Lung microvascular endothelial cell (primary cell): ENCODE measurements around the gene RCBTB1. TPM values are rescaled to one million over a fixed set of nuclear protein-coding genes. Genes with fewer than 3 reads are reported as not detected.
"Not testable (repeated sequence)": the region's sequence is repeated elsewhere in the genome, so short reads cannot be mapped to it uniquely, and the experiment has no call there.

ENCODE experiments used
- DNase-seq, 2 donors: peaks; one replicate each; pipeline versions ENCODE4 v3.0.0 to v3.0.0-alpha.2; 2010; ENCODE audit warnings: low read depth in 2 of 2
- total RNA-seq: library from RNA; depleted of rRNA; stranded (reverse); fragments of >200 nt; gene quantifications from 2 replicates; pipeline ENCODE4 v1.2.1, GENCODE V29; 2014

Gene RCBTB1
- total RNA-seq, 1 donor from 2014 or later, result 24.4 TPM

DNA sequence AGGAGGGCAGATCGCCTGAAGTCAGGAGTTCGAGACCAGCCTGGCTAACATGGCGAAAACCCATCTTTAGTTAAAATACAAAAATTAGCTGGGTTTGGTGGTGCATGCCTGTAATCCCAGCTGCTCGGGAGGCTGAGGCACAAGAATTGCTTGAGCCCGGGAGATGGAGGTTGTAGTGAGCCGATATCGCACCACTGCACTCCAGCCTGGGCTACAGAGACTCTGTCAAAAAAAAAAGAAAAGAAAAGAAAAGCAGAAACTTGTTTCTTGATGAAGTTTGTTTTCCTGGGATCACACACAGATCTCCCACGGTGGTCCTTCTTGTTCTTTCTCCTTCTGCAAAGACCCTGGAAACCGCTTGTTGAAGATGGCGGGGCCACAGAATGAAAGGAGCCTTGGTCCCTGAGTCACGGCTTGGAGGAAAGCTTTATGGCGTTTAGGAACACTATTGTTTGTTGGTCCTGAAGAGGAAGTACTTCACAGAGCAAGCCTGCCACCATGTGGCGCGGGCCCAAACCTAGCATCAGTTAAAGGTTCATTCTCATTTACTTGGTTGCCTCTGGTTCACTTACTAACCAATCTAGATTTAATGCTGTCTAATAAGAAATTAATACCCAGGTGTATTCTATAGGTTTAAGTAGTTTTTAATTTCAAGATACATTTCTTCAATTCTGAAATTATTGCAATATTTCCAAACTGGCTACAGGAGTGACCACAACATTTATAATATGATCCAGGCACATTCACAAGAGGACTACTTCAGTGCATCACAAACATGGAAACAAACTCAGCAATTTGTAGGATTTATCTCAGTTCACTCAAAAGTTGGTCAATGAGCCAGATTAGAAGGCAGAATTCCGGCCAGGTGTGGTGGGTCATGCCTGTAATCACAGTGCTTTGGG, 21.6 kb upstream of the RCBTB1 start:
- DNase-seq, result peak; percentile 90 to 91

- no peak for DNase-seq
These were observed 19.2 kb upstream of the RCBTB1 start for GRCh38 chr13:49604570-49604969.

GRCh38 chr13:49602615-49603014, 17.3 kb upstream of the RCBTB1 start:
- DNase-seq, result not testable (repeated sequence)

- no peak for DNase-seq
These were observed 16.6 kb upstream of the RCBTB1 start for GRCh38 chr13:49602005-49602404.

DNA sequence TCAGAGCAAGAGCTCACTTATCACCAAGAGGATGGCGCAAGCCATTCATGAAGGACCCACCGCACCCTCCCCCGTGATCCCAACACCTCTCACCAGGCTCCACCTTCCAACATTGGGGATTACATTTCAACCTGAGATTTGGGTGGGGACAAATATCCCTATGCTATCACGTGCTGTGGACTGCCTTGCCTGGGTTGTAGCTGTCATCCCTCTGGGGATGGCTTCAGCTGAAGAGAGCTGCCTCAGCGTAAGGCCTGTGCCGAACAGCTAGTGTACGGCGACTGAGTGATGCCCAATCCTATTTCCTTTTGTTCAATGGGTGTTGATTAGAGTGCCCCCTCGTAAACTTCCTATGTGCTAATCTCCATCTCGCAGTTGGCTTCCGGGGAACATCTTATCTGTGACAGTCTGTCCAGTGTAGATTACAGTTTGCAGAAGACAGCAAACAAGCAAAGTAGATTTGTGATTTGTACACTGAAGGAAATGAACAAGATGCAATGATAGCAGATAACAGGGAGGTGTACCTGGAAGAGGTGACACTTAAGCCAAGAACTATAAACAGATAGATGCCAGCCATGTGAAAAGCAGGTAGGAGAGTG, 11.8 kb upstream of the RCBTB1 start:
- no peak for DNase-seq

GRCh38 chr13:49596221-49596620, 10.9 kb upstream of the RCBTB1 start:
- DNase-seq, result no peak

DNA sequence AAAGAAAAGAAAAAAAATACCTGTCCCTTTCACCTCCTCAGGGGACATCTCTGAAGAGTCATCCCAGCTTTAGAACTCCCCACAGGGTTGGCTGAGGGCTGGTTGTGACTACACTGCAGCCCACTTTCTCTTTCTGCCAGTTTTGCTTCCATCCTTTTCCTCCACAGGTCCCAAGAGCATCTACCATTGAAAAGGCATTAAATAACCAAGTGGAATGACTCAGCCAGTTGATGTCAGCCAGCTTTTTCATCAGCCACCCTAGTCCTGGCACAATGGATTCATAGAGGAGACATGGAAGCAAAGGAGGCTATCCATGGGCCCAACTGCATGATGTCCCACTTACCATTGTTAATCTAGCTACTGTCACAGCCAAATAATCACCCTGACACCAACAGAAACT, 9.2 kb upstream of the RCBTB1 start:
- DNase-seq, result no peak

GRCh38 chr13:49593876-49594275, 8.5 kb upstream of the RCBTB1 start:
- not testable (repeated sequence) for DNase-seq

DNA sequence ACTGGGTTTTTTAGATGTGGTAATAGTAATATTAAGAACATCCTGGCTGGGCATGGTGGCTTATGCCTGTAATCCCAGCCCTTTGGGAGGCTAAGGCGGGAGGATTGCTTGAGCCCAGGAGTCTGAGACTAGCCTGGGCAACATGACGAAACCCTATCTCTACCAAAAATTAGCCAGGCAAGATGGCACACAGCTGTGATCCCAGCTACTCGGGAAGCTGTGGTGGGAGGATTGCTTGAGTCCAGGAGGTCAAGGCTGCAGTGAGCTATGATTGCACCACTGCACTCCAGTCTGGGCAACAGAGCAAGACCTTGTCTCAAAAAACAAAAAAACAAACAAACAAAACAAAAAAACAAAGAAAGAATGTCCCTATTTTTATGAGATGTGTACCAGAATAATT, 5.4 kb upstream of the RCBTB1 start:
- not testable (repeated sequence) for DNase-seq

- DNase-seq, result peak in 1 of 2 donors; percentile 50
These were observed 2.0 kb upstream of the RCBTB1 start for GRCh38 chr13:49587311-49587847.

GRCh38 chr13:49586717-49587116, 1.4 kb upstream of the RCBTB1 start:
- DNase-seq, result peak in 1 of 2 donors; percentile 62

- peak; percentile 25 to 31 for DNase-seq
These were observed 581 bp downstream of the RCBTB1 start for GRCh38 chr13:49584771-49585182.

GRCh38 chr13:49580980-49581680, 4.2 kb downstream of the RCBTB1 start:
- DNase-seq, result no peak

- DNase-seq, result no peak
These were observed 5.9 kb downstream of the RCBTB1 start for GRCh38 chr13:49579501-49579900.

DNA sequence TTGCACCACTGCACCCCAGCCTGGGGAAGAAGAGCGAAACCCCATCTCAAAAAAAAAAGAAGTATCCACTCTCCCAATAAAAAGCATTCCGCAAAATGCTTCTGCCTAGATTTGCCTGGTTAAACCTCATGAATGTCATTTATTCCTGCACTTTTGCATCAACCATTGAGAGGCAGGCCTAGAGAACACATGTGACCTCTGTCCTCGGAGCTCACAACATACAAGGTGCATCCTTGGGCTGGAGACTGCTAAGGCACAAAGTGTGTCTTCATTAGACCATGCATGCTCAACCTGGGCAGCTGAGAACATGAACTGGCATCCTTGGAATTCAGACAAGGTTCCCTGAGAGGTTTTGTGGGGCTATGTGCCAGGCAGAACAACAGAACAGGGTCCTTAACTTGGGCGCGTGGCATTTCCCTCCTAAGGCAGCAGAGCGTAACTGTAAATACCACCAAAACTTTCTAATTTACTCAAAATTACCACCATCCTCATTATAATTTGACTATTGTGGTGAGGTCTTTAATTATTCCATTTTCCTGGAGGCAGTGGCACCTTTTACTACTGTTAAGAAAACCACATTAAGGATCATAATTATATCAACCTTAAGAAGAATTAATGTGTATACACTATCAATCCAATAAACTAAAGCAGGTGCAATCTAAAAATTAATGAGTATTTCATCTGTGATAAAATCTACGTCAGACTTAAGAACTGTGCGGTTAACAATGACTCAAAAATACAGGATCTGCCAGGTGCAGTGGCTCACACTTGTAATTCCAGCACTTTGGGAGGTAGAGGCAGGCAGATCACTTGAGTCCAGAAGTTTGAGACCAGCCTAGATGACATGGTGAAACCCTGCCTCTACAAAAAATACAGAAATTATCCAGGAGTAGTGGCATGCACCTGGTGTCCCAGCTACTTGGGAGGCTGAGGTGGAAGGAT, 13.8 kb downstream of the RCBTB1 start:
- DNase-seq, result no peak

DNA sequence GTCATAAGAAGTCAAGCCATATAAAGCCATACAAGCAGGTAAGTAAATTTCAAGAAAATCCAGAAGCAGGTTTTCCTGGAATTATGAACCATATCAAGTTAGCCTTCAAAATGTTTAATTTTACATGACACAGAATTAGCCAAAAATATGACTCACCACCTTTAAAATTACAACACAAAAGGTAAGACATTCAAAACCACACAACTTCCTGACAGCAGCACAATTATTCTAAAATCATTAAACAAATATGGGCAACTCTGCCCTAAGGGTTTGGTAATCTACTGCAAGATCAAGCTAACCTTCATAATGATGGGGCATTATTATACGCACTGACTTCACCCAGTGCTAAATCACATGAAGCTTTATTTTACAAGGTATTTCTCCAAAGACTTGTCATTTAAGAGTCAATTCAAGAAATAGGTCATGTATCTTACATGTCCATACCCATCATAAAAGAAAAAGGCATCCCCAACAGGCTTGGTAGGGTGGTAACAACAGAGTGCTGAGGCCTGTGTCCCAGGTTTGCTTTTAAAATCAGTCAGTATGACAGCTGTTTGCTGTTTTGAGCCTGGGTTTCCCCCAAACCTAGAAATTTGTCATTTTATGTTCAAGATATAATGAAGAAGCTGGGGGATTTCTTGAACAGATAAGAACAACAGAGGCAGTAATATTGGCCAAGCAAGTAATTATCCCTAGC, 15.2 kb downstream of the RCBTB1 start:
- DNase-seq, result peak in 1 of 2 donors; percentile 11

- no peak for DNase-seq
These were observed 17.9 kb downstream of the RCBTB1 start for GRCh38 chr13:49567491-49567890.

DNA sequence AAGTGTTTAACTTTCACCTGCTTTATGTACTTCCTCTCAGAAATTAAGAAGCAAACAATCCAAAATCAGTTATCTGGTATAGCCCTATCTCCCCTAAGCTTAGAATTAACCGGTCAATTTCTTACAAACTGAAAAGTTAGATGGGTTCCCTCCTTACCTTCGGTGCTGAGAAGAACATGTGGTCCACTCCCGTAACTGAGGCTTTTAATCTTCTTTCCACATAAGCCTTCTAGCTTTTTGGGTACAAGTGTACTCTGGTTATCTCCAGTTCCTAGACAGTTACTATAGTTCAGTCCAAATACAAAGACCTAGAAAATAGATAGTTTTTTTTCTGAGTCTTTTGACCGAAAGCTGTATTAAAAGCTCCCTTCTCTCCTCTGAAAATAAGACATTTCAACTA, 18.9 kb downstream of the RCBTB1 start:
- no peak for DNase-seq

DNA sequence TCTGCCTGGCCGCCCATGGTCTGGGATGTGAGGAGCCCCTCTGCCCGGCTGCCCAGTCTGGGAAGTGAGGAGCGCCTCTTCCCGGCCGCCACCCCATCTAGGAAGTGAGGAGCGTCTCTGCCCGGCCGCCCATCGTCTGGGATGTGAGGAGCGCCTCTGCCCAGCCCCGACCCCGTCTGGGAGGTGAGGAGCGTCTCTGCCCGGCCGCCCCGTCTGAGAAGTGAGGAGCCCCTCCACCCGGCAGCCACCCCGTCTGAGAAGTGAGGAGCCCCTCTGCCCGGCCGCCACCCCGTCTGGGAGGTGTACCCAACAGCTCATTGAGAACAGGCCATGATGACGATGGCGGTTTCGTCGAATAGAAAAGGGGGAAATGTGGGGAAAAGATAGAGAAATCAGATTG, 19.9 kb downstream of the RCBTB1 start:
- not testable (repeated sequence) for DNase-seq

DNA sequence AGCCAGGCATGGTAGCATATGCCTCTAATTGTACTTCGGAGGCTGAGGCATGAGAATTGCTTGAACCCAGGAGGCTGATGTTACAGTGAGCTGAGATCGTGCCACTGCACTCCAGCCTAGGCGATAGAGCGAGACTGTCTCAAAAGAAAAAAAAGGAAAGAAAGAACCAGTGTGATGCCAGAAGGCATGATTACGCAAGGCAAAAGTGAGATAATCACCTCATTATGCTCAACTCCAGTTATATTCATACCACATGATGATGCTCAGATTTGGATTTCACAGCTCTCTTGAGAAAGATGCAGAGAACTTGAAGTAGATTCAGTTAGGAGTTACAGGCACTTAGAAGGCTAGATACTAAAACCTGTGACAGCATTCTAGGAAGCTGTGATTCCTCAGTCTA, 21.8 kb downstream of the RCBTB1 start:
- DNase-seq, result no peak
